Upper lobe of left lung (tissue), 6 donors: ENCODE results near the gene MARCHF9. TPM values are rescaled to one million over a fixed set of nuclear protein-coding genes. Genes with fewer than 3 reads are reported as not detected.

Source experiments
- ATAC-seq, 2 donors: fragments of 200-7000 bp; cut with Tn5 transposase; one replicate each; pipeline ENCODE4 v1.9.1; 2022; ENCODE audit warnings: mild to moderate bottlenecking in 2 of 2, moderate library complexity in 2 of 2; ENCODE audit not compliant: low FRiP score in 2 of 2
- DNase-seq, 2 donors: peaks; one replicate each; pipeline ENCODE4 v3.0.0-alpha.2; 2019 to 2020
- H3K27ac ChIP-seq, 4 donors: fragments of 200-600 bp; sonication (generic); one replicate each; pipeline ENCODE4 v1.5.1; 2016 to 2019
- H3K27me3 ChIP-seq, 4 donors: fragments of 200-600 bp; sonication (generic); one replicate each; pipeline ENCODE4 v1.5.1; 2017 to 2019
- H3K36me3 ChIP-seq, 4 donors: fragments of 200-600 bp; sonication (generic); one replicate each; pipeline ENCODE4 v1.5.1; 2016 to 2019
- H3K4me1 ChIP-seq, 4 donors: fragments of 200-600 bp; sonication (generic); one replicate each; pipeline ENCODE4 v1.5.1; 2018 to 2019
- H3K4me3 ChIP-seq, 4 donors: fragments of 200-600 bp; sonication (generic); one replicate each; pipeline ENCODE4 v1.5.1; 2017 to 2019; ENCODE audit warnings: mild to moderate bottlenecking in 2 of 4, moderate library complexity in 1 of 4
- H3K9me3 ChIP-seq, 4 donors: fragments of 200-600 bp; sonication (generic); one replicate each; pipeline ENCODE4 v1.5.1; 2018 to 2019
- CTCF ChIP-seq, 6 experiments: fragments of 450-650 bp in 4 of 6; fragments of 200-600 bp in 2 of 6; sonication (generic) in 2 of 6; IDR thresholded peaks; one replicate each; pipeline ENCODE4 v1.5.1; 2016 to 2019; ENCODE audit warnings: antibody characterized with exemption in 6 of 6
- EP300 ChIP-seq, 4 donors: sonication (generic); formaldehyde crosslinking; IDR thresholded peaks; one replicate each; pipeline ENCODE4 v1.5.1; 2017; ENCODE audit warnings: antibody characterized with exemption in 4 of 4, control low read depth in 2 of 4
- POLR2A ChIP-seq, 4 donors: fragments of 450-650 bp; IDR thresholded peaks; one replicate each; pipeline ENCODE4 v1.5.1; 2016 to 2017; ENCODE audit warnings: antibody characterized with exemption in 4 of 4, mild to moderate bottlenecking in 2 of 4
- POLR2AphosphoS5 ChIP-seq, 2 donors: sonication (generic); formaldehyde crosslinking; IDR thresholded peaks; one replicate each; pipeline ENCODE4 v1.5.1; 2017; ENCODE audit warnings: antibody characterized with exemption in 2 of 2
- WGBS, 2 donors: methylation state at CpG; one replicate each; pipeline ENCODE4 v1.1.5; 2017 to 2018; 5-methylcytosine and 5-hydroxymethylcytosine counted together
- total RNA-seq, 6 donors: library from RNA; depleted of rRNA in 4 of 6; stranded (reverse); fragments of >200 nt in 4 of 6; gene quantifications; one replicate each; pipeline versions ENCODE4 v1.1.0 to v1.2.1, GENCODE V29; 2016 to 2021
- donor health status: DM: no; HTN: no; CAD: no; lungs with moderate emphysema.
- donor health status: DM: no; HTN: yes; CAD: no; lungs with severe emphysema.

MARCHF9 gene
- total RNA-seq, 6 donors from 2014 or later, result 15.4 to 36.7 (median 21.3) TPM

DNA sequence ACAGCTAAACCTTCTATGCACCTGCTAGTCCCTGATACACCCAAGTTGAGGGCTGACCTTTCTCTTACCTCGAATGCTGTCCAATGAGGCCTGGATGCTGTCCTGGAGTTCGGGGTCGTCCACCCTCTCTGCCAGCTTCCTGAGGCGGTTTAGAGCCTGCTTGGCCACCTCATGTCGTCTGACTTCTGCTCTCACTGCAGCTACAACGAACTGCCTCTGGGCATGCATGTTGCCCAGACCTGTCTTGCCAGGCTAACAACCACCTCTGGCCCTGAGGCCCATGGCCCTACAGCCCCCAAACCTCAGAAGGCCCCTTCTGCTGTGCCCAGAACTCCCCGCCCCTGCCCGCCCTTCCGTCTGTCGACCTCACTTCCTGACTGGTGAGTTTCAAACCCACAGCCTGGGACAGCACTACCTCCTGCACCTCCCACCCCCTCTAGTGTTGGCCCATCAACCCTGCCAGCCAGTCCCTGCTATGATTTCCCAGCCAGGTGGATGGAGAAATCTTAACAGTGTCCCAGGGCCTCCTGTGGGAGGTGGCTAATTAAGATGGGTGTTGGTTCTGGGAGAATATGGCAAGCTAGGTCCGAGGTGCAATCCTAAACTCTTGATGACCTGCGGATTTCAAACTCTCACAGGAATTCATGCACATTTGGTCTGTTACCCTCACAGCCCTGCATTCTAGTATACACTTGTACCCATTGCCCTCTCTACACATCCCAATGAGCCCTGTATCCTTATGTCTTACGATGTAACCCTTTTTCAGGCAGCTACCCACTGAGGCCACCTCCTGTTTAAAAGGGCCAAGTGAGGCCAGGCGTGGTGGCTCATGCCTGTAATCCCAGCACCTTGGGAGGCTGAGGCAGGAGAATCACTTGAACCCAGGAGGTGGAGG is 12.8 kb upstream of the MARCHF9 start:
- WGBS, 2 donors, result 37 to 52% methylated on average over 9 to 14 of the region's 14 CpGs
- ATAC-seq (no peak), DNase-seq (peak; percentile 61 to 75)
- TF ChIP-seq POLR2A (IDR thresholded peaks at IDR 0.05) (no peak), CTCF (IDR thresholded peaks at IDR 0.05) (peak in 1 of 6 experiments; percentile 10)
- H3K27me3 ChIP-seq, result peaks cover 1 to 31% (median 16%) of the 10 kb centered on the region in 4 donors
- H3K4me1 ChIP-seq, result peaks cover 19 to 45% (median 35%) of the 10 kb centered on the region in 4 donors
- H3K4me3 ChIP-seq, result peak overlapping the region in 3 of 4 donors; percentile 33 to 47 (median 46)
- H3K27ac ChIP-seq, result peak overlapping the region in 3 of 4 donors; percentile 57 to 80 (median 71)
- peaks cover 0 to 10% (median 3%) of the 10 kb centered on the region in 4 donors for H3K36me3 ChIP-seq
- no peaks in the 10 kb centered on the region for H3K9me3 ChIP-seq

- H3K9me3 ChIP-seq, result no peaks in the 10 kb centered on the region
- H3K27ac ChIP-seq, result peak overlapping the region in 1 of 4 donors; percentile 92
- no peak for TF ChIP-seq EP300 (IDR thresholded peaks at IDR 0.05)
- TF ChIP-seq CTCF (IDR thresholded peaks at IDR 0.05), result no peak
- TF ChIP-seq POLR2AphosphoS5 (IDR thresholded peaks at IDR 0.05), result no peak
- no peak for TF ChIP-seq POLR2A (IDR thresholded peaks at IDR 0.05)
- no peak for ATAC-seq
- H3K36me3 ChIP-seq, result peaks cover 9 to 27% (median 19%) of the 10 kb centered on the region in 4 donors
- H3K4me1 ChIP-seq, result peaks cover 4 to 28% (median 18%) of the 10 kb centered on the region in 4 donors
- DNase-seq, result no peak
- peak overlapping the region in 1 of 4 donors; percentile 62 for H3K4me3 ChIP-seq
- peaks cover 0 to 14% (median 5%) of the 10 kb centered on the region in 4 donors for H3K27me3 ChIP-seq
- WGBS, 2 donors, result 83 to 84% methylated on average over 2 of the region's 2 CpGs
Observed at GRCh38 chr12:57743769-57744168, 11.1 kb upstream of the MARCHF9 start.

- Histone ChIP-seq H3K4me1 (peaks cover 3 to 23% (median 15%) of the 10 kb centered on the region in 4 donors), H3K27ac (peak overlapping the region; percentile 92 to 98 (median 95)), H3K27me3 (peaks cover 0 to 9% (median 4%) of the 10 kb centered on the region in 4 donors), H3K36me3 (peaks cover 9 to 32% (median 24%) of the 10 kb centered on the region in 4 donors), H3K4me3 (peak overlapping the region in 3 of 4 donors; percentile 62 to 83 (median 79)), H3K9me3 (no peaks in the 10 kb centered on the region)
- 5 to 13% methylated on average over 21 of the region's 21 CpGs for WGBS, 2 donors
- DNase-seq (peak; percentile 72 to 75), ATAC-seq (peak; percentile 83 to 84)
- TF ChIP-seq CTCF (IDR thresholded peaks at IDR 0.05) (no peak), POLR2A (IDR thresholded peaks at IDR 0.05) (peak in 1 of 4 donors; percentile 15), EP300 (IDR thresholded peaks at IDR 0.05) (peak in 1 of 4 donors; percentile 21), POLR2AphosphoS5 (IDR thresholded peaks at IDR 0.05) (peak in 1 of 2 donors; percentile 58)
Observed at GRCh38 chr12:57744194-57744776, 10.6 kb upstream of the MARCHF9 start.

- Histone ChIP-seq H3K4me3 (peak within 1 kb of the TSS; percentile 62 to 83 (median 72)), H3K4me1 (peaks cover 3 to 21% (median 15%) of the 10 kb centered on the region in 4 donors), H3K27ac (peak within 1 kb of the TSS; percentile 92 to 98 (median 95)), H3K36me3 (peaks cover 9 to 39% (median 27%) of the 10 kb centered on the region in 4 donors), H3K9me3 (no peaks in the 10 kb centered on the region), H3K27me3 (peaks cover 0 to 4% (median 3%) of the 10 kb centered on the region in 4 donors)
- 1% methylated on average over 24 to 29 of the region's 29 CpGs for WGBS, 2 donors
- TF ChIP-seq EP300 (IDR thresholded peaks at IDR 0.05), result no peak
- TF ChIP-seq POLR2A (IDR thresholded peaks at IDR 0.05), result peak in 3 of 4 donors; percentile 47 to 72 (median 66)
- peak; percentile 18 to 77 for TF ChIP-seq POLR2AphosphoS5 (IDR thresholded peaks at IDR 0.05)
- TF ChIP-seq CTCF (IDR thresholded peaks at IDR 0.05), result peak in 1 of 6 experiments; percentile 34
- ATAC-seq (peak; percentile 96 to 97), DNase-seq (peak in 1 of 2 donors; percentile 99)
Observed at GRCh38 chr12:57744777-57745484, 10.0 kb upstream of the MARCHF9 start, which contains the start of gene TSPAN31. TSPAN31 (plus strand) TSS chr12:57745039; CDS start chr12:57745155, 116 bp downstream.
